HG03159 (cell line): ENCODE measurements around the gene YY1.
A peak's percentile ranks its signal among the peaks of the same experiment; 100 is the strongest.
"Not testable (repeated sequence)": the region's sequence is repeated elsewhere in the genome, so short reads cannot be mapped to it uniquely, and the experiment has no call there.

ENCODE experiments used
- ATAC-seq: cut with Tn5 transposase; IDR thresholded peaks from one replicate; pipeline ENCODE4 v1.9.1; 2021; ENCODE audit warnings: mild to moderate bottlenecking, moderate library complexity; ENCODE audit not compliant: unreplicated experiment

The YY1 gene

DNA sequence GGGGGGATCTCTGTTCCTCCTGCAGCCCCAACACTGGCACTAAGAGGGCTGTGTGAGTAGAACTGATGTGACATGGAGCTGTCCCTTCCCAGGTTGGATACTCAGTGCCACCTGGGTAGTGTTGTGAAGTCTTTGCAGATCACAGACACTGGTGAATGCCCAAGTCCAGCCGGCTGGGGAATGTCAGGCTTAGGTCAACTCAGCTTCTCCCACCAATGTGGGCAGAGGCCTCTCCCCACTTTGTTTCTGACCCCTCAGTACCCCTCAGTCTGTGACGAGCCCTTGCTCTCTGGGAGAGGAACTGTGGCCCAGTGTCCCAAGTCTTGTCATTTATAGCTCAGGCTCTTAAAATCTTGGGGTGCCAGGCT is 56.0 kb downstream of the YY1 start:
- no peak for ATAC-seq

- no peak for ATAC-seq
These were observed 56.6 kb downstream of the YY1 start for GRCh38 chr14:100295376-100296105.

DNA sequence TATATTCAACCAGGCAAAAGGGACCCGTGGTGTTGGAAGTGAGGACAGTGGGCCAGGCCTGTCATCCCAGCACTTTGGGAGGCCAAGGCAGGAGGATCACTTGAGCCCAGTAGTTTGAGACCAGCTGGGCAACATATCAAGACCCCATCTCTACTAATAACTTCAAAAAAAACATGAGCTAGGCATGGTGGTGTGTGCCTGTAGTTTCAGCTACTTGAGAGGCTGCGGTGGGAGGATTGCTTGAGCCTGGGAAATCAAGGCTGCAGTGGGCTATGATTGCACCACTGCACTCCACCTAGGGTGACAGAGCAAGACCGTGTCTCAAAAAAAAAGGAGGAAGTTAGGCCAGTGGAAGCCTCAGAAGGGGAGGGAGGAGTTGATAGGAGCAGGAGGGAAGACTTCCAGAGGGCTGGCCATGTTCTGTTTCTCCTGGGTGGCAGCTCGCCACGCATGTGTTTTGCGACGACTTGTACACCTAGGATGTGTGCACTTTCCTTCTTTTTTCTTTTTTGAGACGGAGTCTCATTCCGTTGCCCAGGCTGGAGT is 57.2 kb downstream of the YY1 start:
- ATAC-seq = no peak

GRCh38 chr14:100296729-100297128 is 57.8 kb downstream of the YY1 start:
- not testable (repeated sequence) for ATAC-seq

DNA sequence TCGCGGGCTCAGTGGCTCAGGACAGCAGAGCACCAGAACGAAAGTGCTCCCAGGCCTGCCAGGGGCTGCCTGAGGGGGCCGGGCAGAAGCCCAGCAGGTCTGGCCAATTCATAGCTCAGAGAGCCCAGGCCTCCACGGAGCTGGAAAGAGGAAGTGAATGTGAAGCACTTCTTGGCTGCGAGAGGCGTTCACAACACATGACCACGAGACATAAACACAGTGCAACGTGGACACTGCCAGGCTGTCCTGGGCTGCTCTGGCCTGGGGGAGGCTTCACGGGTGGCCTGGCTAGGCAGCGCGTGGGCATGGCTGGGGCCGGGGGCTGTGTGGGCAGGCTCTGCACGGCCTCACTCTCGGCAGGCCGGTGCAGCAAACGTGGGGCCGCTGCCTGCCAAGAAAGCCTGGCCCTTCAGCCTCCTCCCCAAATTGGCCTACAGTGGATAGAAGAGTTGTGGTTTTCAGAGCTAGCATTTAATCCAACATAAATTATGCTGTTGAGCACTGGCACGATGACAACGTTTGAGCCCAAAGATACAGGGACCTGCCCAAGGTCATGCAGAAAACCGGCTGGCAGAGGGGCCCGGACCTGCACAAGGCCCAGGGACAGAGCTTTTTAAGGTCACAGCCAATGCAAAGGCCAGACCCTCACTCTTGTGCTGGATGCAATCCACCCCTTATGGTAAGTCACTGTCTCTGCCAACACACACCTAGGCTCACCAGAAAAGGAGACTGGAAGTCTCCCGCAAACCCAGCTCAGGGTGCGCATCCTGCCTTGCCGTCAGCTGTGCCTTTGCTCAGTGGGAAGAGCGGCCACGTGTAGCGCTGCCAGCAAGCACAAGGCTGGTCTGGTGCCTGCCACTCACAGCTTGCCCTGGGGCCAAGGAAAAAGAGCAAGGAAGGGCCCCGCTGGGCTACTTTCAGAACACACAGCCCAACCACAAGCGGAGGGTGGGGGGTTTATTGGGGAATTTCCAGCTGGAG is 58.7 kb downstream of the YY1 start:
- ATAC-seq = peak; percentile 92

GRCh38 chr14:100298551-100299237 is 59.8 kb downstream of the YY1 start:
- no peak for ATAC-seq

DNA sequence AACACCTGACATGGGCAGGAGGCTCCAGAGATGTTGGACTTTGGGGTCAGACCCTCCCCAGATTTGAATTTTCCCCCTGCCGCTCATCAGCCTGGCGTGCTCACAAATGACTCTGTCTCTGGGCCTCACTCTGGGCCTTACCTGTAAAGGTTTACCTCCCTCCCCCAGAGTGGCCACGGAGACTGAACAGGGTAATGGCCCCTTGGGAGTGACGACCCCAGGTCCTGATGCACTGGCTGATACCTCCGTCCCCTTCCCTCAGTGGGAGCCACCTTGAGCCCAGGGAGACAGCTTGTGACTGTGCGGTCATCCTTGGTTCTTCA is 60.3 kb downstream of the YY1 start:
- ATAC-seq = no peak

- ATAC-seq = no peak
These were observed 63.7 kb downstream of the YY1 start for GRCh38 chr14:100302616-100303015.

- no peak for ATAC-seq
These were observed 64.2 kb downstream of the YY1 start for GRCh38 chr14:100303179-100303578.

DNA sequence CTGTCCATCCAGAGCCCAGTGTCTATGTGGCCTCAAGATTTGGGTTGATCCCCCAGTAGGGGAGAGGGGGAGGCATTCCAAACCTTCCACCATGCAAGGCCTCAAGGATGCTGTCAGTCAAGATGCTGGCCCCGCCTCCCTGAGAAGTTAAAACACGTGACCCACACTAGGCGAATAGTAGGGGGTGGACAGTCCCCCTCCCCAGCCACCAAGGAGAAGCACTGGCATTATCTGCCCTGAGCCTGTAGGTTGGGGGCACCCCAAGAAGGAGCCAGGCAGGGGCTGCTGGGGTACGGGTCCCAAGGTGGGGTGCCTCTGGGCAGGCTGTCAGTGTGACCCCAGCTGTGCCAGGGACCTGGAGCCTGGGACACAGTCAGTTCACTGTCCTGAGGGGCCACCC is 65.0 kb downstream of the YY1 start:
- no peak for ATAC-seq

DNA sequence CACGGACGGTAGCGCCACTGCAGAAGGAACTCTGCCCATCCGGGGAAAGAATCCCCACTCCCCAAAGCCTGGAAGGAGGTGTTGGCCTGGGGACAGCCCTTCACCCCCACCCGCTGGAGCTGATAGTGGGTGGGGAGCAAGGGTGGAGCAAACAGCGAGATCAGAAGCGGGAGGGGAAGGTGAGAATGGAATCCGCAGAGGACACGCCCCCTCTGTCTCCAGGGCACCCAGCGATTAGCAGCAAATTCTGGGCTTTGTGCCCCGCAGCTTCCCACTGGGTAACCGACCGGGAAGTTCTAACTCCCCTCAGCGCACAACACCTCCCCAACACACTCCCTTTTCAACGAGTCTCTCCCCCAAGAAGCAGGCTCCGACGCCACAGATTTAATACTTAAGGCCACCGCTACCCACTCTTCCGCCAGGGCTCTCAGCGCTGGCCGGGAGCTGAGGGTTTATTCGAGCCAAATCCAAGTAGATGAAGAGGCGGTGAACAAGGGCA is 65.9 kb downstream of the YY1 start:
- no peak for ATAC-seq

GRCh38 chr14:100305324-100306100 is 66.6 kb downstream of the YY1 start:
- no peak for ATAC-seq

GRCh38 chr14:100306101-100306997 is 67.4 kb downstream of the YY1 start, which contains the start of gene SLC25A29:
SLC25A29 (minus strand) TSS chr14:100306444; CDS start chr14:100306232, 212 bp downstream.
- ATAC-seq = peak; percentile 78

DNA sequence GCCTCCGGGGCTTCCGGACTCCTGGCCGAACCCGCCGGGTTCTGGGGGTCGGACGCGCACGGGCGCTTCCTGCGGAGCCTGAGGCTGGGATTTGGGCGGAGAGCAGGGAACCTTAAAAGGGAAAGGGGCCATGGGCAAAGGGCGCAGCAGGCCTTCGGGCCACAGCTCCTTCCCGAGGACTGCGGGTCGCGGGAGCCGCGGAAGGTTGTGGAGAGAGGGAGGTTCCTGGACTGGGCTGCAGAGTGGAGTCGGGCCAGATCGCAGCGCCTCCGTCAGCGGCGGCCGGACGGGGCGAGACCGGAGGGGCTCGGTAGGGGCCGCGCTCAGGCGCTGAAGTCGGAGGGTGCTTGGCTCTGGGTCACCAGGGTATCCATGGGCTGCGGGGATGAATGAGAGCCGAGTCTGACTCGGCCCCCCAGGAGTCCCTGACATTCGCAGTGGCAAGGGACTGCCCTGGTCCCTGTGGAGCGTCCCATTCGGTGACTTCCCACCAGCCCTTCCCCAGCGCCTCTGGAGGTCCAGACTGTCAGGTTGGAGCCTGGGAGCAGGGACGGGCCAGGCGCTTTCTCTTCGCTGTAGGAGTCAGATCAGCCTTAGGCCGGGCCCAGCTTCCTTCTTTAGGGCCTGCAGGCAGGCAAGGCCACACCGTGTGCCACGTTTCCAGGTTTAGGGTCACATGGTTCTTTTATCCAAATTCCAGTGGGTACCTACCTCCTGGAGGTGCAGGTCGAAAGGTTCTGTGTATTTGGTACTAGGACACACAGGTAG is 68.2 kb downstream of the YY1 start:
- peak; percentile 17 for ATAC-seq

DNA sequence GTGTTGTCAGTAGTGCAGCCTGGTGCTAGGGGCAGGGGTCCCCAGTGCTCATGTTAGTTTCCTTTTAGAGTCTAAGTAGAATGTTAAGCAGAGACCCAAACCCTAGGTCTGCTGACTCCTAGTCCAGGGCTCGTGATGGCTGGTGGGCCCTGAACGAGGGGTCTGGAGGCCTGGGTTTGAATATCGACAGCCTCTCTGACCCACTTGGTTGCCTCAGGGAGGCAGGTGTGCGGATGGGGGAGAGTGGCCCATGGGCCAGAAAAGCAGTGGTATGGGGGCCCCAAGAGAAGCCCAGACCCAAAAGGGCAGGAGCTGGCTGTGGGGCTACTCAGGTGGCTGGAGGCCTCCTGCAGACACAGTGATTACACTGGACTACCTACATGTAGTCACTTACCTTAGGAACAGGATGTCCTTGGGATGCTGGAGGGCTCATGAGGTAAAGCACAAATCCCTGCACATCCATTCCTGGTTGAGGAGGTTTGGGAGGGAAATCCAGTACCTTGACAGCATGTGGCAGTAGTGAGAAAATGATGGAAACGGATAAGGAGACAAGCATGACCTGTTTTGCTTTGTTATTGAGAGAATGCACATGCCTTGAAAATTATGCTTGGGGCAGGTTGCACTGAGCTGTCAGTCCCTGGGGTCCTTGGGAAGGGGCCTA is 69.0 kb downstream of the YY1 start:
- no peak for ATAC-seq

- ATAC-seq = not testable (repeated sequence)
These were observed 69.5 kb downstream of the YY1 start for GRCh38 chr14:100308427-100308792.

GRCh38 chr14:100309028-100309737 is 70.2 kb downstream of the YY1 start:
- ATAC-seq = no peak
